NCI-H345 (cell line): ENCODE results near the gene POFUT2.

ENCODE experiments used
- DNase-seq: peaks from one replicate; lab custom pipeline; 2025; lab: John Stamatoyannopoulos, UW

The POFUT2 gene

DNA sequence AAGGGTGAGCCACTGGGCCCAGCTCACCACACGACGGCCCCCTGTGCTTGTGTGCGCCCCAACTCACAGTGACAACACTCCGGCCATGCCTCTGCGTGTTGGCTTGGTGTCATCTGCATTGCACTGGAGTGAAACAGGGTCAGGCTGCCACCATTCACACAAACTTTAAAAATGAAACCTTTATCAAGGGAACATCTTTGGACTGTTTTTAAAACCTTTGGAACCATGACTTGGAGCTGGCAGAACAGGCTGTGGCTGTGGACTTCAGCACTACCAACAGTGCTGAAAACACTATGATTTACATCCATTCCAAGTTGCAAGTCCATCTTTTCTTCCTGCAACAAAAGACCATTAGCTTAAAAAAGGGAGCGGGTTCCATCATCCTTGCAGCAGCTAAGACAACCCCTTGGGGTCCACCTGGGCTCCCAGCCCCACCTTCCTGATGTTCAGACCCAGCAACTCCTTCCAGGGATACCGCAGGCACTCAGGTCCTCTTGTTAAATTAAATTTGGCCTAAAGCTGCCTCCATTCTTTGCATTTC lies 25.6 kb downstream of the POFUT2 start:
- no peak for DNase-seq

DNA sequence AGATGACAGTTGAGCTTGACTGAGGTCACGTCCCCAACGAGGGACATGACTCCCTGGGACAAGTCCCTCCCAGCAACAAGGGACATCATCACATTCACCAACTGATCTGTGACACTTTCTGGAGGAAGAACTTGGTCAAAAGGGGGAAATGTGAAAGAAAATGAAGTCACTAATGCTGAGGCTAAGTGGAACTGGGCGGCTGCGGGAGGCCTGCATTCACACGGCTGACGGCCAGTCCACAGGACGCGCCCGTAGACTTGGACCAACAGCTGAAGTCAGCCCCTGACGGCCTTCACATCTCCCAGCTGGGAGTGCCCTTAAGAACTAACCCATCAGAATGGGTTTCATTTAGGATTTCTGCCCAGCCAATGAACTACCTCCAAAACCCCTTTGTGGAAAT lies 26.6 kb downstream of the POFUT2 start:
- DNase-seq: no peak

DNA sequence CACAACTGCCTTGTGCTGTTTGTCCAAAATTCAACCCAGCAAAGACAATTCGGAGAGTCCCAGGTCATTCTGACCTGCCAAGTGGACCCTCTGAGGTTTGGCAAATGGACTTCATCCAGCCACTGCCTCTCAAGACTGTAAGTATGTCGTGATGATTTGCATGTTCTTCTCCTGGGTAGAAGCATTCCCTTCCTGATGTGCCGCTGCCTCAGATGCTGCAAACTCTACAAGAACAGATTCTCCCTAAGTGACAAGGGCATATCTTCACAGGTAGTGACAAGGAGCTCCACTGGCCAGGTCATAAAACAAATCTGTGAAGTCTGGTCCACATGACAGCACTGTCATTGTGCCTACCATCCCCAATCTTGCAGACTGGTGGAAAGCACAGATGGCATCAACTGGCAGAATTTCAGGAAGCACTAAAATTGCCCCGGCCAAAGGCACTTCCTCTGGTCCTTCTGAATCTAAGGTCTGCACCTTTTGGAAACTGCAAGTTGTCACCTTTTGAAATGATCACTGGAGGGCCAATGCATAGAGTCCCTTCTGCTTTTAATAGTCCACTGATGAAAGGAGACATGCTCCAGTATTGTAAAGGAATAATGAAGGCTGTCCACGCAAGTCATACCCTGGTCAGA lies 27.4 kb downstream of the POFUT2 start:
- no peak for DNase-seq

DNA sequence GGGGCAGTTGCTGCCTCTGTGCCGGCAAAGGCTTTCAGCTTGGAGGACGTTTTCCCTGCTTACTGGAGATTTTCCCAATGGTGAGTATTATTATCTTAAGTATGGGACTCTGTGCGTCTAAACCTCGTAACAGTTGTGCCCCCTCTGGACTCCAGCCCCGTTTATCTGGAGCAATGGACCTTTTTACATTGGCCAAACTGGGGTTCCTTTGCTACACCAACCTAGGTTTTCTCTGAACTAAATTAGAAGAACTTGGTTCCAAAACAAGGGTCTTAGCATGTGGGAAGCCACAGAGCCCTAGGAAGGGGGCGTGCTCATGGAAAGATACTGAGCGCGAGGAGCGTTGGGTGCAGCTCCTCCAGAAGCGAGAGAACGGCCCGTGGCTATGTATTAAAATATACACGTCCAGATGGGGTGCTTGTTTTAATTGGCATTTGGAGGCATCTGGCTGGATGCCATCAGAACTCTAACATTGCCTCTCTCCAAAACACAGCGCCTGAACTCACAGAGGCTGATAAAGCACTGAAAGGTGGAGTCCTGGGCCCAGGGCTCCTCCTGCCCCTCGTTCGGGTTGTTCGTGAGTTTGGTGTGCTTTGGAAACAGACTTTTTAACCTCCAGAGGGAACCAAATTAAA lies 28.4 kb downstream of the POFUT2 start:
- no peak for DNase-seq

DNA sequence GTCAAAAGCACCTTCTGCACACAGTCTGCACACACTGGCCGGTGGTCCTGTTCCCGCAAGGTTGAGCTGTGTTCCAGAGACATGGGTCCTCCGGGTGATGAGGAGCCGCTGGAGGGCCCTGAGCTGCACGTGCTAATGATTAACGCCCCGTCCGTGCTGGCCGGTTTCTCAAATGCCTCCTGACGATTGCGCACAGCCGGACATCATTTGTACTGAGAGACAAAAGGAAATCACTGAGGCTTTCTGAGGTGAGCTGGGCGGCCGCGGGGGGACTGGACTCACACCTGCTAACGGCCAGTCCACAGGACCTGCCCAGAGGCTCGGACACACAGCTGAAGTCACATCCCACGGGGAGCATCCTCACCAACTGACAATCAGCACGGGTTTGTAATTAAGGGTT lies 29.2 kb downstream of the POFUT2 start:
- DNase-seq: no peak

DNA sequence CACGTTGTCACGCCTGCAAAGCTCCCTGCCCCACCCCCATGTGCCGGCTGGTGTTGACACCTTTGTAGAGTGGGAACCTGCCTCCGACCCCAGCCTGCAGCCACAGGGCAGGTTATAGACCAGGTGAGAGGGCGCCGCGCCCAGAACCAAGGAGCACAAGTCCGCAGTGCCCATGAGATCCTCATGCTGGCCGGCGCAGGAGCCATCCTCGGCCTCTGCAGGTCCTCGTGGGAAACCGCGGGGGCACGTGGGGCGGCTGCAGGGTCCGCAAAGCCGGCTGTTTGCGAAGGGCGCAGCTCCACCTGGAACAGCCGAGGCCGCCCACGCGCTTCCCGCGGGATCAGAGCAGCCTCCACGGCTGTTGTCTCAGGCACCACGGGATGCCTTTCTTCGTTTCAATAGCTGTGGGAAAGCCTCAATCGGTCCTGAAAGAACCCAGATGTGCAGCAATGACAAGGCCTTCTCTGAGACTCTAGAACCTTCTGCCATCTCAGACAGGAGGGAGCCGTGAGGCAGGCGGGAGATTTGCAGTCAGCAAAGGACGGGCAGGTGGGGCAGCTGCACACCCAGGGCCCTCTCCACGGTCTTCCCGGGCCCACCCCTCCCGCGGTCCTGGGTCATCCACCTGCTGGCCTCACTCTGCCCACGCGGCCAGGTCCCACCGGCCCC lies 29.9 kb downstream of the POFUT2 start:
- no peak for DNase-seq

DNA sequence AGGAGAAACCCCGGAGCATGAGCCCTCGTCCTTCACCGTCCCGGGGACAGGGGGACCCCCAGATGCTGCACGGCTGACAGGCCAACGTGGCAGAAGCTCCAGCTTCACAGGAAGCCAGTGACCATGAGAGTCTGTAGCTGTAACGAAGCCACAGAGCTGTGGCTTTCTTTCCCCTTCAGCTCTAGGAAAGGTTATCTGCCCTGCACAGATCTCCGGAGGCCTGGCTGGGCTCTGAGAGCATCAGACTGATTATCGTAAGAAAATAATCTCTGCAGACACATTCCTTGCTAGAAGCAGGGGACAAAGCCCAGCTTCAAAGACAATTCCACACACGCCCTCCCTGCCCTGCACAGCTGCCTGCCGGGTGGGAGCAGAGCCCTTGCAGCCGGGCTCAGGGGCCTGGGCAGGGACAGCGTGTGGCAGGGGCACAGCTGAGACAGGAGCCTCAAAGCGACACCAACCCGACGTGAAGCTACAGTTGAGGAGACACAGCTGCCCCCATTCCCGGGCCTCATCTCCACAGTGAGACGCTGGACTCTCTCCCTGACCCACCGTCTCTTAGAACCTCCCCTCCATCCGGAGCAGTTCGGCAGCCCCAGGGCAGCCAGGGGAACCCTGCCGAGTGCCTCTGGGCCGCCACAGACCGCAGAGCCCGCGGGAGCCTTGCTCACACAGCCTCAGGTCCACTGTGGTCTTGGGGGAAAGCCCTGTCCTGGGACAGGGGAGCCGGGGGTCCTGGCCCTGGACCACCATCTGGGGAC lies 30.6 kb downstream of the POFUT2 start:
- no peak for DNase-seq

DNA sequence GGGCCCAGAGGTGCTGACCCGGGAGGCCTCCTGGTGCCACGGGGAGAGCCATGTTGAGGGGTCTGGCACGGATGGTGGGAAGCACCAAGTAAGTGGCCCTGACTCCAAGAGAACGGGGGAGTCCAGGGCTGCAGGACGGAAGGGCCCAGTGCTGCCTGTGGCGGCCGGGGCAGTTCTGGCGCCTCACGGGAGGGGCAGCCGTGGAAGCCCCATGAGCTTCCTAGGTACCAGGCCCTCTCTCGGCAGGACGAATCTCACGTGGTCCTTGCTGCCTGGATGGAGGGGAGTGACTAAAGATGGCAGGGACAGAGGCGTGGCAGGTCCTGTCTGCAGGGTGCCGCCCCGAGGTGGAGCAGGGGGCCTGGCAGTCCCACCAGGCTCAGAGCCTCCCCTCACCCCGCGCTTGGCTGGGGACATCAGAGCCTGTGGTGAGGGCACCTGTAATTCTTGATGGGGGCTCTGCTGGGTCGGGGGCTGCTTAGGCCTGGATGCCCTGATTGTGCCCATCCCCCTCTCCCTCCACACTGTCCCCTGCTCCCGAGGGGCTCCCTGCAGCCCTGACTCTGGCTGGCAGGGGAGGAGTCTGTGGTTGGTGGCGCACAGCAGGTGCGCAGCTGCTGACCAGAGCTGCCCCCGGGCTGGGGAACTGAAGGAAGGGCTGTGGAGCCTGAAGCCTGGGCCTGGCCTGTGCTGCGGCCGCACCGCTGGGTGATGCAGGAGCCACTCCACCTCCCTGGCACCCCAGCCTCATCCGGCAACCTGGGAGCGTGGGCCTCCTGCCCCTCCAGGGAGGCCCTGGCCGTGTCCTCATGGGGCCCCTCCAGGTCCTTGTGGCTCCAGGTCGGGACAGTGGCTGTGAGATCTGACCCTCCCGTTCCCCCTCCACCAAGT lies 31.4 kb downstream of the POFUT2 start:
- DNase-seq: no peak

DNA sequence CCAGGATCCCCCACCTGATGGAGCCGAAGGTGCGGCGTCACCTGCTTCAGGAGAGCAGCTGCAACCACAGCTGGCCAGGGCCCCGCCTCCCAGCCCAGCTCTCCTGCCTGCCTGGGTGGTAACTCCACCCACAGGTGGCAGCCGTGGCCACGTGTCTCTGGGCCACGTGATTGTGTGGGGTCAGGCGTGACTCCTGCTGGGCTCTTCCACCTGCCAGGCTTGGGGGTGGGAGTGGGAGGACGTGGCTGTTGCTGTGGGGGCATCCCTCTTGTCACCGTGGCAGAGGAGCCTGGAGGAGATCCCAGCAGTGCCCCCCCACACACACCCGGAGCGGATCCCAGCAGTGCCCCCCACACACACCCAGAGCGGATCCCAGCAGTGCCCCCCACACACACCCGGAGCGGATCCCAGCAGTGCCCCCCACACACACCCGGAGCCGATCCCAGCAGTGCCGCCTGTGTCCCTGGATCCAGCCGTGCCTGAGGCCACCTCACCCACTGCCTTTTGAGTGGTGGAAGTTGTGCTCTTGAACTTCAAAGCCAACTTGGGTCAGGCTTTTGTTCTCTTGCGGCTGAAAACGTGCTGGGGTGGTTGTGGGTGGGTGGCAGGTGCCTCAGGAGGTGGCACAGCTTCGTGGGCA lies 32.2 kb downstream of the POFUT2 start:
- peak; percentile 79 for DNase-seq

DNA sequence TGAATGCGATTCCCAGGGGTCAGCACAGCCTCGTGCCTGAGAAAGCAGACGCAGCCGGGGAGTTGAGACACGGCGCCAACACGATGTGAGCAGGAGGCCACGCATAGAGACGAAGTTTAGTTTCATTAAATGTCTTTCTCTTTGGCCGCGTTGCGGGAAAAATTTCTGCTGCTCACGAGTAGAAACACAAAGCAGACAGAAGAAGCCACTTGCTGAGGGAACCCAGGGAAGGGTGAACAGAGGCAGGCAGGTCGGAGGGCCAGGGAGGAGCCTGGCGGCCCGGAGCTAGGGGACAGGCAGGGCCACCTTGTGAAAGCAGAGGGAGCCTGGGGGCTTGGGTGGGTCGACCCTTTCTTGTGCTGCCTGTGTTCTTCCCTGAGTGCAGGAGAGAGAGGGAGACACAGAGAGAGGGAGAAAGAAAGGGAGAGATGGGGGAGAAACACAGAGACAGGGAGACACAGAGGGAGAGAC lies 33.2 kb downstream of the POFUT2 start:
- DNase-seq: no peak

DNA sequence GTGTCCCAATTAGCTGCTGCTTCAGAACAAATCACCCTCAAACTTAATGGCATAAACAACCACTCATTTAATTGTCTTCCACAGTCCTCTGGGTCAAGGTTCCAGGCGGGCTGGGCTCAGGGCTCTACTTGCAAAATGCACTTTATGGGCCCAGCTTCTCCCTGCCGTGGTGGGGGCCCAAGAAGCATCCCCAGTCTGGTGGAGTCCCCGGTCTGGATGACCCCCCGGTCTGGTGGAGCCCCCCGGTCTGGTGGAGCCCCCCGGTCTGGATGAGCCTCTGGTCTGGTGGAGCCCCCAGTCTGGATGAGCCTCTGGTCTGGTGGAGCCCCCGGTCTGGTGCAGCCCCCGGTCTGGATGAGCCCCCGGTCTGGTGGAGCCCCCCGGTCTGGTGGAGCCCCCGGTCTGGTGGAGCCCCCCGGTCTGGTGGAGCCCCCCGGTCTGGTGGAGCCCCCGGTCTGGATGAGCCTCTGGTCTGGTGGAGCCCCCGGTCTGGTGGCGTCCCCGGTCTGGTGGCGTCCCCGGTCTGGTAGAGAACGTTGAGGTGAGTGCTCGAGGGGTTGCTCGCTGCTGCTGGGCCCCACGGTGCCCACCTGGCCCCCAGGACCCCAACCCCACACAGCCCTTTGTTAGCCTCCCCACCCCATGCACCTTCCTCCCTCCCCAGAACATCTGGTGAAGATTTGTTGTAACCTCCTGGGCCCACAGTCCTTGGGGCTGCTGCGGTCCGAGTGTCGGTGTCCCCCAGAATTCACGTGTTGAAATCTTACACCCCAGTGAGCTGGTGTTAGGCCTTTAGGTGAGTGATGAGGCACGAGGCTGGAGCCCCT lies 33.8 kb downstream of the POFUT2 start:
- DNase-seq: no peak

DNA sequence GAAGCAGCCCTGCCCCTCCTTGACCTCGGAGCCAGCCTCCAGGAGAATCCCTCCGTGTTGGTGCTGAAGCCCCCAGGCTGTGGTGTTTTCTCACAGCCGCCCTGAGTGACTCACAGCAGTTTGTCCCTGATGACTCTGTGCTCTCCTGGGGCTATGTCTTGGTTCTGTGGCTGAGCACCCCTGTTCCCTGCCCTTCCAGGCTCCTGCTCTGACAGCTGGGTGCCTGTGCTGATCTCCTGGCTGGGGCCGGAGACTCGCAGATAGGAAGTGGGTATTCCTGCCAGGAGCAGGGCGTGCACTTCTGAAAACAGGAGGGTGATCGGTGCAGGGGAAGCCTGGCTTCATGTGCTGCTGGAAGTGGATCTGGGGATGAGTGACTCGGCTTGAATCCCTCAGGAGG lies 34.5 kb downstream of the POFUT2 start:
- no peak for DNase-seq

DNA sequence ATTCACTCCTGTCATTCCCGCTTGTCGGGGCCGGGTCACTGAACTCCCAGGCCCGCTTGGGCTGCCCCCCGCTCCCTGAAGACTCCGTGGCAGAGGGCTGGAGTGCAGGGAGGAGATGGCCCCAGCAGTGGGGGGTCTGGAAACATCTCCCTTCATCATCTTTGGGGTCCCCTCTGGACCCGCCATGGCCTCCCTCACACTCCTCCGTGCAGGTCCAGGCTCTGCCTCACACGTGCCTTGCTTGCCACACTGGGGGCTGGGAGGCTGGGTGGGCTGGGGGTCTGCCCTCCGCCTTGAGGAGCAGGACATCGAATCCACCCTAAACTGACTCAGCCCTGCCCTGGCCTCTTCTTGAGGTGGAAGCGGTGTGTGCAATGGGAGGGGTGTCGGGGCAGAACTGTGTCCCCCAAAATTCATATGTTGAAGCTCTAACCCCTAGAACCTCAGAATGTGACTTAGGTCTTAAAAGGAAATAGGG lies 35.2 kb downstream of the POFUT2 start:
- no peak for DNase-seq

DNA sequence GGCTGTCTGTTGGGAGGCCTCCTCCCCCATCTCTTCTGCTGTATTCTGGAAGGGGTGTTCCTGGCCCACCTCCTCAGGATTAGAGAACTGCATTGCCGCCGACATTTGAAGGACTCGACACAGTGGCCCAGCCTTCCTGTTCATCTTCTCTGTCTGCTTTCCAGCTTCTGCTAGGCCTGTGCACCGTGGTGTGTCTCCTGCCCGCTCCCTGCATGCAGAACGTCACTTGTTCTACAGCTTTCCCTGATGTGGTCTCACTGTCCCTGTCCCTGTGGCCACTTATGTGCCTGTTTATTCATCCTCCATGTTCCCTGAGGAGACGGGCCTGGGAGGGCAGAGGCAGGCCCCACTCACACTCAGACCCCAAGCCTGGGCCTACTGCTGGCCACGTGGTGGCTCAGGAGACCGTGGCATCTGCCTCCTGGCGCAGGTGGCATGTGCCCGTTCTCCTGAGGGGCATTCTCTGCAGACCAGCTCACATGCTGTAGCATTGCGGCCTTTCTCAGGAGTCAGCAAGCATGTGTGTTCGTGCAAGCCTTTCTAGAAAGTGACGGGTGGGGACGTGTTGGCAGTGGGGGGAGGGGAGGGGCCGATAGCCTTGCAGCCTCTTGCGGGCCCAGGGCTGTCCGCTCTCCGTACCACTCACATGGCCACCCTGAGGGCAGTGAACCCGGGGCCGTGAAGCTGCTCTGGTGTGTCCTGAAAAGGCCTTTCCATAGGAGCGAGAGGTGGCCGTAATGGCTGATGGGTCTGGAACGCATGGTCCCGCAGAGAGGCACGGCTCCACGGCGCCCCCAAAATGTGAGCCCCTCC lies 35.9 kb downstream of the POFUT2 start:
- DNase-seq: no peak

DNA sequence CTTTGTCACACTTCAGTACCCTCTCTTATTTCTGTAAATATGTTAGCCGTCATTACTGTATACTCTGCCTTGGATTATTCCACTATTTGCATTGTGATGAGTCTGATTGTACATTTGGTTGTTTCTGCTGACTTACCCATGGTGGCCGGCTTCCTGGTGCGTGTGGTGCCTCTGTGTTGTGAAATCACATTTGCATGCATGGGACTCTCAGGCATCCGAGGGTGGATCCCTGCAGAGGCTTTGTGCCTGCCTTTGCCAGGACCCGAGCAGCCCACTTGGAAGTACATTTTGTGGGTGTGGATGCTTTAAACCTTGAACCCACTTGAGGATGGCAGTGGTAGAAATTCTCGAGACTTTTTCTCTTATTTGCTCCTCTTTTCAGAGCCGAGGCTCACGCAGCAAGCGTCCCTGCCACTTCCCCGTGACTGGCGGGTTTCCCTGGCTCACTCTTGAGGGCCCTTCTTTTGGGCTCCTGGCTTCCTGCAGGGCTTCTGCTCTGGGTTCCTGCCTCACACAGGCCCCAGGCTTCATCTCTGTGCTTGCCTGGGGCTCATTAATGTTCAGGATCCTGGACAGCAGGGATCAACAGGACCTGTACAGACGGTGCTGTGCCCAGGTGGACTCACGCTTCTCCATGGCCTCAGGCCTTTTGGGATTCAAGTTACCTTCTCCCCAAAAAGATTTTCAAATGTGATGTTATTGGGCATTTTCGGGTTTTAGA lies 36.6 kb downstream of the POFUT2 start:
- no peak for DNase-seq

DNA sequence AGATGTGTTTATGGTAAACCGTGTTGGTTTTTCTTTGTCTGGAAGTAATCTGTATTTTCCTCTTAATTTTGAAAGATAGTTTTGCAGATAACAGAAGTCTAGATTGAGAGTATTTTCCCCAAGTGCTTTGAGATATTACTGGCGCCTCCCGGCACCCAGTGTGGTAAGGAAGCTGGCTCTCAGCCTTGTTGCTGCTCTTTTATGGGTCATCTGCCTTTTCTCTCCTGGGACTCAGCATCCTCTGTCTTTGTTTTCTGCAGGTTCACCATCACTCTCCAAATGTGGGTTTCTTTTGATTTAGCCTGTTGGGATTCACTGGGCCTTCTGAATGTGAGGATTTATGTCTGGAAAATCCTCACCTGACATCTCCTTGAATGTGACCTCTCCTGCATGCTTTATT lies 37.4 kb downstream of the POFUT2 start:
- DNase-seq: no peak

DNA sequence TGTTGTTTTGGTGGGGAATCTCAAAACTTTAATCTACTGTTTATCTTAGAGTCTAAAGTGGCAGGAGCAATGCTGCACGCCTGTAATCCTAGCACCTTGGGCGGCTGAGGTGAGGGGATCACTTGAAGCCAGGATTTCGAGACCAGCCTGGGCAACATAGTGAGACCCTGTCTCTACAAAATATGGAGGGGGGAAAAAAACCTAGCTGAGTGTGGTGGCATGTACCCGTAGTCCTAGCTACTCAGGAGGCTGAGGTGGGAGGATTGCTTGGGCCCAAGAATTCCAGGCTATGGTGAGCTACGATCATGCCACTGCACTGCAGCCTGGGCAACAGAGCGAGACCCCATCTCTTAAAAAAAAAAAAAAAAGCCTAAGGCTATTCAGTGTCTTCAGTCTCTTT lies 38.1 kb downstream of the POFUT2 start:
- DNase-seq: no peak

DNA sequence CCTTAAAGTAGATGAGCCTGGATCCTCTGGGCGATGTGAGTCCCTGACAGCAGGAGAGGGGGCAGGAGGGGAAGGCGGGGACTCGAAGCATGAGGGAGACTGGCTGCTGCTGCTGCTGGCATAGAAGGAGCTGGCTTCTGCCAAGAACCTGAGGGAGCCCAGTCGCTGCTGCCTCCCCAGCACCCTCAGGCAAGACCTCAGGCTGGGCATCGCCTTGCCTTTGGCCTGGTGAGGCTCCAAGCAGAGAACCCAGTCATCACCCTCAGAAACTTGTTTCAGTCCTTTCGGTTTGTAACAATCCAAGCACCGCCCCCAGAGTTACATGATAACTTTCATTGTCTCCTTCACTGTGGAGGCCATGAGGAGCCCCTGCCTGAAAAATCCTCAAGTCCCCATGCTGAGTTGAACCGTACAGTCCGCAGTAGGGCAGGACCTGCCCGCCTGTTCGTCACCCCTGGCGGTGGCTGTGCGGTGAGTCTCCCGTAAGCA lies 38.8 kb downstream of the POFUT2 start:
- DNase-seq: peak; percentile 66
